Mesenchymal stem cell (in vitro differentiated cells and primary cell): ENCODE data around the gene SMAP1.

ENCODE experiments used
- DNase-seq: peaks from one replicate; pipeline ENCODE4 v3.0.0-alpha.2; 2013
- H2AFZ ChIP-seq: one replicate; pipeline ENCODE4 v1.6.1; 2013; ENCODE audit warnings: low read depth, mild to moderate bottlenecking, control low read depth, inconsistent platforms, low read length, moderate library complexity
- H2AK5ac ChIP-seq: 2 replicates; pipeline ENCODE4 v1.6.1; 2013; ENCODE audit warnings: low read length, moderate library complexity, mild to moderate bottlenecking, inconsistent platforms; ENCODE audit not compliant: severe bottlenecking
- H2BK120ac ChIP-seq: one replicate; pipeline ENCODE4 v1.6.1; 2013; ENCODE audit warnings: low read depth, mild to moderate bottlenecking, inconsistent platforms, low read length, moderate library complexity
- H2BK12ac ChIP-seq, 2 experiments: one replicate each; pipeline ENCODE4 v1.6.1; 2013; ENCODE audit warnings: inconsistent platforms in 2 of 2, low read length in 2 of 2, mild to moderate bottlenecking in 2 of 2, moderate library complexity in 2 of 2, control low read depth in 1 of 2
- H2BK15ac ChIP-seq: one replicate; pipeline ENCODE4 v1.6.1; 2013; ENCODE audit warnings: mild to moderate bottlenecking, low read depth, inconsistent platforms; ENCODE audit not compliant: poor library complexity, severe bottlenecking
- H2BK5ac ChIP-seq: 2 replicates; pipeline ENCODE4 v1.6.1; 2013; ENCODE audit warnings: low read depth, mild to moderate bottlenecking, low read length, control low read depth, inconsistent platforms; ENCODE audit not compliant: poor library complexity, severe bottlenecking
- H3K14ac ChIP-seq, 2 experiments: one replicate each; pipeline ENCODE4 v1.6.1; 2013; ENCODE audit warnings: inconsistent platforms in 2 of 2, low read length in 2 of 2, control low read depth in 1 of 2, mild to moderate bottlenecking in 1 of 2, moderate library complexity in 1 of 2
- H3K18ac ChIP-seq, 2 experiments: one replicate each; pipeline ENCODE4 v1.6.1; 2013; ENCODE audit warnings: inconsistent platforms in 2 of 2, low read length in 2 of 2, control low read depth in 1 of 2, low read depth in 1 of 2, mild to moderate bottlenecking in 1 of 2
- H3K23ac ChIP-seq, 2 experiments: one replicate each; pipeline ENCODE4 v1.6.1; 2013; ENCODE audit warnings: inconsistent platforms in 2 of 2, low read length in 2 of 2, mild to moderate bottlenecking in 2 of 2, moderate library complexity in 2 of 2, control low read depth in 1 of 2
- H3K27ac ChIP-seq: 2 replicates; pipeline ENCODE4 v1.5.1; 2013; ENCODE audit warnings: mild to moderate bottlenecking, moderate library complexity, low read length, control low read depth, inconsistent platforms; ENCODE audit not compliant: poor library complexity, severe bottlenecking
- H3K27me3 ChIP-seq, 2 experiments: 2 replicates each; pipeline versions ENCODE4 v1.6.1 to v1.7.0; 2013; ENCODE audit warnings: low read length in 2 of 2, mild to moderate bottlenecking in 2 of 2, moderate library complexity in 2 of 2, control low read depth in 1 of 2, inconsistent platforms in 1 of 2; ENCODE audit not compliant: control insufficient read depth in 1 of 2, insufficient read depth in 1 of 2
- H3K36me3 ChIP-seq, 2 experiments: 2 replicates each; pipeline versions ENCODE4 v1.6.1 to v1.7.0; 2013; ENCODE audit warnings: low read length in 2 of 2, control low read depth in 1 of 2, inconsistent platforms in 1 of 2, low read depth in 1 of 2, mild to moderate bottlenecking in 1 of 2; ENCODE audit not compliant: insufficient read depth in 2 of 2, control insufficient read depth in 1 of 2
- H3K4ac ChIP-seq, 2 experiments: one replicate each; pipeline ENCODE4 v1.6.1; 2013; ENCODE audit warnings: inconsistent platforms in 2 of 2, low read length in 2 of 2, mild to moderate bottlenecking in 2 of 2, moderate library complexity in 2 of 2, control low read depth in 1 of 2, low read depth in 1 of 2
- H3K4me1 ChIP-seq: 2 replicates; pipeline ENCODE4 v1.6.1; 2013; ENCODE audit warnings: low read depth, low read length, control low read depth; ENCODE audit not compliant: control insufficient read depth, insufficient read depth
- H3K4me2 ChIP-seq: 2 replicates; pipeline ENCODE4 v1.6.1; 2013; ENCODE audit warnings: low read length, mild to moderate bottlenecking, inconsistent platforms; ENCODE audit not compliant: poor library complexity, severe bottlenecking
- H3K4me3 ChIP-seq, 2 experiments: 2 replicates each; pipeline versions ENCODE4 v1.5.1 to v1.7.0; 2013; ENCODE audit warnings: low read length in 2 of 2, mild to moderate bottlenecking in 2 of 2, control low read depth in 1 of 2, low read depth in 1 of 2; ENCODE audit not compliant: insufficient read depth in 1 of 2
- H3K79me1 ChIP-seq: replicated peaks from 2 replicates; pipeline ENCODE4 v1.6.1; 2013; ENCODE audit warnings: mild to moderate bottlenecking, control low read depth, low read length, inconsistent platforms; ENCODE audit not compliant: poor library complexity, severe bottlenecking
- H3K9ac ChIP-seq: 2 replicates; pipeline ENCODE4 v1.7.0; 2013; ENCODE audit warnings: mild to moderate bottlenecking, low read length, moderate library complexity
- H3K9me3 ChIP-seq: 2 replicates; pipeline ENCODE4 v1.7.0; 2013; ENCODE audit warnings: mild to moderate bottlenecking, low read length; ENCODE audit not compliant: control insufficient read depth
- H4K8ac ChIP-seq: one replicate; pipeline ENCODE4 v1.6.1; 2013; ENCODE audit warnings: inconsistent platforms, mild to moderate bottlenecking, low read length, moderate library complexity
- H4K91ac ChIP-seq: one replicate; pipeline ENCODE4 v1.6.1; 2013; ENCODE audit warnings: mild to moderate bottlenecking, low read length, inconsistent platforms
- WGBS: methylation state at CpG from one replicate; pipeline ENCODE4 v1.1.7; 2013; ENCODE audit warnings: mixed read lengths; 5-methylcytosine and 5-hydroxymethylcytosine counted together

The SMAP1 gene

DNA sequence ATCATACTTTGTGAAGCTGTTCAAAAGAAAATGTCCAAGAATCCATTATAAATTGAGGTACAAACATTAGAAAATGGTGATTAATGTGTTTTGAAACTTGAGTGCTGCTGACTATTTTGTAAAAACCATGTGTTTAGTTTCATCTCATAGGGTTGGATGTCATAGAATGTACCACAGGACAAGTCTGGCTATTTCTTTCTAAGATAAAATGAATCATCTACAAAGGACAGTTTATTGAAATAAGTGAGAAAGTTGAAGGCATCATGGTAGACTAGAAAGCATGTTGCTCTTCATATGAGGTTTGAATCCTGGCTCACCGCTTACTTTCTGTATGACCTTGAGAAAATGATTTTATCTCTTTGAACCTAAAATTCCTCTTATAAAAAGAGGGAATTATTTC lies 29.2 kb upstream of the SMAP1 start:
- Histone ChIP-seq H3K9ac (no peak overlapping the region), H3K79me1 (no peaks in the 10 kb centered on the region), H2BK5ac (no peak overlapping the region), H3K4me1 (no peaks in the 10 kb centered on the region), H2BK12ac (no peak overlapping the region), H2AK5ac (no peak overlapping the region), H3K36me3 (no peaks in the 10 kb centered on the region), H3K18ac (no peak overlapping the region), H4K8ac (no peak overlapping the region), H3K4me3 (no peak overlapping the region), H3K9me3 (no peaks in the 10 kb centered on the region), H2BK15ac (no peak overlapping the region), H3K27ac (no peak overlapping the region), H3K23ac (no peak overlapping the region), H3K4me2 (no peak overlapping the region), H2AFZ (no peak overlapping the region), H3K4ac (no peak overlapping the region), H2BK120ac (no peak overlapping the region), H3K14ac (no peak overlapping the region), H3K27me3 (no peaks in the 10 kb centered on the region), H4K91ac (no peak overlapping the region)
- no CpG with 5 or more reads among the region's 1 CpG for WGBS
- DNase-seq = no peak

GRCh38 chr6:70651326-70651905 lies 16.3 kb upstream of the SMAP1 start:
- Histone ChIP-seq H4K91ac (no peak overlapping the region), H2AK5ac (no peak overlapping the region), H3K36me3 (no peaks in the 10 kb centered on the region), H3K4ac (no peak overlapping the region), H3K4me3 (no peak overlapping the region), H4K8ac (no peak overlapping the region), H3K14ac (no peak overlapping the region), H2BK15ac (no peak overlapping the region), H3K9ac (no peak overlapping the region), H2BK5ac (no peak overlapping the region), H2BK12ac (no peak overlapping the region), H3K27ac (no peak overlapping the region), H2AFZ (no peak overlapping the region), H3K18ac (no peak overlapping the region), H3K4me2 (no peak overlapping the region), H3K27me3 (no peaks in the 10 kb centered on the region), H3K79me1 (no peaks in the 10 kb centered on the region), H3K23ac (no peak overlapping the region), H2BK120ac (no peak overlapping the region), H3K9me3 (no peaks in the 10 kb centered on the region), H3K4me1 (no peaks in the 10 kb centered on the region)
- no peak for DNase-seq
- 86% methylated on average over 3 of the region's 3 CpGs for WGBS

DNA sequence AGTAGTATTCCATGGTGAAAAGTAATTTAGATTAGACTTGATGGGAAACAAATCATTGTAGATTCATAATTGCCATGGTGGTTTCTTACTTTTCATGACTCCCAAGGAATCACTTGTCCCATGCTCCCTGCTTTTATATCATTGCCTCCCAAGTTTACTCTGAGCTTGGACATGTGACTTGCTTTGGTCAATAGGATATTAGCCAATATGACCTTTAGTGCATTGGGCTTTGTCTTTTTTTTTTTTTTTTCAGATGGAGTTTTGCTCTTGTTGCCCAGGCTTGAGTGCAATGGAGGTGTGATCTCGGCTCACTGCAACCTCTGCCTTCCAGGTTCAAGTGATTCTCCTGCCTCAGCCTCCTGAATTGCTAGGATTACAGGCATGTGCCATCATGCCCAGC lies 15.5 kb upstream of the SMAP1 start:
- Histone ChIP-seq H2AK5ac (no peak overlapping the region), H3K27me3 (no peaks in the 10 kb centered on the region), H3K79me1 (no peaks in the 10 kb centered on the region), H2BK5ac (no peak overlapping the region), H3K4me1 (no peaks in the 10 kb centered on the region), H3K23ac (no peak overlapping the region), H2AFZ (no peak overlapping the region), H3K9ac (no peak overlapping the region), H4K8ac (no peak overlapping the region), H3K36me3 (no peaks in the 10 kb centered on the region), H2BK120ac (no peak overlapping the region), H2BK15ac (no peak overlapping the region), H2BK12ac (no peak overlapping the region), H3K9me3 (no peaks in the 10 kb centered on the region), H3K4me3 (no peak overlapping the region), H3K27ac (no peak overlapping the region), H3K18ac (no peak overlapping the region), H3K4me2 (no peak overlapping the region), H3K4ac (no peak overlapping the region), H3K14ac (no peak overlapping the region), H4K91ac (no peak overlapping the region)
- 88% methylated on average over 1 of the region's 1 CpG for WGBS
- no peak for DNase-seq

GRCh38 chr6:70657706-70658105 lies 10.0 kb upstream of the SMAP1 start:
- H2BK120ac ChIP-seq = no peak overlapping the region
- H3K27me3 ChIP-seq = peaks cover 6 to 7% of the 10 kb centered on the region in 2 experiments
- no peak overlapping the region for H3K4me3 ChIP-seq
- H2AFZ ChIP-seq = no peak overlapping the region
- H3K27ac ChIP-seq = no peak overlapping the region
- H3K36me3 ChIP-seq = no peaks in the 10 kb centered on the region
- 73% methylated on average over 3 of the region's 3 CpGs for WGBS
- no peaks in the 10 kb centered on the region for H3K79me1 ChIP-seq
- H2BK15ac ChIP-seq = no peak overlapping the region
- no peak overlapping the region for H2AK5ac ChIP-seq
- H3K4me1 ChIP-seq = no peaks in the 10 kb centered on the region
- no peak overlapping the region for H3K14ac ChIP-seq
- no peak for DNase-seq
- no peak overlapping the region for H3K4me2 ChIP-seq
- no peak overlapping the region for H4K8ac ChIP-seq
- no peak overlapping the region for H3K23ac ChIP-seq
- no peak overlapping the region for H3K9ac ChIP-seq
- no peak overlapping the region for H4K91ac ChIP-seq
- H3K4ac ChIP-seq = no peak overlapping the region
- H3K18ac ChIP-seq = no peak overlapping the region
- no peak overlapping the region for H2BK12ac ChIP-seq
- H3K9me3 ChIP-seq = no peaks in the 10 kb centered on the region
- no peak overlapping the region for H2BK5ac ChIP-seq
